HG03457 (cell line): ENCODE measurements around the gene MAPK8IP1.
"Not testable (repeated sequence)": the region's sequence is repeated elsewhere in the genome, so short reads cannot be mapped to it uniquely, and the experiment has no call there.

ENCODE experiments used
- ATAC-seq: cut with Tn5 transposase; IDR thresholded peaks from one replicate; pipeline ENCODE4 v1.9.1; 2021; ENCODE audit warnings: moderate number of reproducible peaks; ENCODE audit not compliant: unreplicated experiment

MAPK8IP1 gene

GRCh38 chr11:45885274-45885920, at the start of gene MAPK8IP1:
Gene MAPK8IP1 (plus strand): TSS chr11:45885651. CDS start chr11:45885821, 170 bp downstream.
- no peak for ATAC-seq

- no peak for ATAC-seq
Observed at GRCh38 chr11:45839204-45839603, 46.2 kb upstream of the MAPK8IP1 start.

GRCh38 chr11:45840251-45840650, 45.2 kb upstream of the MAPK8IP1 start:
- not testable (repeated sequence) for ATAC-seq

GRCh38 chr11:45843158-45843924, 42.1 kb upstream of the MAPK8IP1 start:
- no peak for ATAC-seq

GRCh38 chr11:45844822-45845578, 40.5 kb upstream of the MAPK8IP1 start:
- no peak for ATAC-seq

GRCh38 chr11:45846174-45846675, 39.2 kb upstream of the MAPK8IP1 start:
- ATAC-seq: no peak

- peak; percentile 87 for ATAC-seq
Observed at GRCh38 chr11:45846974-45847910, 38.2 kb upstream of the MAPK8IP1 start, which contains the start of gene CRY2. Gene CRY2 (plus strand): TSS chr11:45847475. CDS start chr11:45847491, 16 bp downstream.

- peak; percentile 8 for ATAC-seq
Observed at GRCh38 chr11:45847911-45848316, 37.5 kb upstream of the MAPK8IP1 start.

GRCh38 chr11:45848654-45849081, 36.8 kb upstream of the MAPK8IP1 start:
- no peak for ATAC-seq

- ATAC-seq: no peak
Observed at GRCh38 chr11:45850446-45850845, 35.0 kb upstream of the MAPK8IP1 start.

GRCh38 chr11:45851228-45851627, 34.2 kb upstream of the MAPK8IP1 start:
- no peak for ATAC-seq

GRCh38 chr11:45852018-45852711, 33.3 kb upstream of the MAPK8IP1 start:
- no peak for ATAC-seq

GRCh38 chr11:45852712-45853101, 32.7 kb upstream of the MAPK8IP1 start:
- no peak for ATAC-seq

- ATAC-seq: no peak
Observed at GRCh38 chr11:45853332-45854219, 31.9 kb upstream of the MAPK8IP1 start.

GRCh38 chr11:45855308-45855707, 30.1 kb upstream of the MAPK8IP1 start:
- ATAC-seq: no peak

GRCh38 chr11:45856044-45856468, 29.4 kb upstream of the MAPK8IP1 start:
- no peak for ATAC-seq

GRCh38 chr11:45857961-45858474, 27.4 kb upstream of the MAPK8IP1 start:
- ATAC-seq: no peak

GRCh38 chr11:45858751-45859398, 26.6 kb upstream of the MAPK8IP1 start:
- no peak for ATAC-seq
